ENCODE results near the gene FOXP2. TPM values are rescaled to one million over a fixed set of nuclear protein-coding genes. Genes with fewer than 3 reads are reported as not detected.

FOXP2 gene
- total RNA-seq, 1 donor from 2014 or later: 11.0 TPM

DNA sequence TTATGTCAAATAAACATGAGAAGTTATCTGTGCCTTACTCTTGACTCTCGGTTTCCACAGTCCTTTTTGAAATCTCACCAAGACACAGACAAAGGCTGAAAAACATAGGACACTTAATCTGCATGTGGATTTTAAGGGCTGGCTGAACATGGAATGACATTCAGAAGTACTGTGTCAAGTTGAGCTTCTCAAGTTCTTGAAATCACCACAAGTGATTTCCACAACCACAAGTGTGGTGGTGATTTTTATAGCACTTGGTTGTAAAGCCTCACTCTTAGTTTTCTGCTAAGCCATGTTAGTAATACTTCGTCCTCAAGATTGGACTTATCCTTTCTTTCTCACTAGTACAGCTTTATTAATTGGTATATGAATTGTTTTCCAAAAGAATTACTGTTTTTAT, 29.6 kb downstream of the FOXP2 start:
- no peak for DNase-seq (ENCODE audit: low spot score in 2 of 2)
- Histone ChIP-seq H3K36me3 (no peaks in the 10 kb centered on the region), H3K27ac (no peak overlapping the region), H3K4me3 (no peak overlapping the region), H3K27me3 (no peaks in the 10 kb centered on the region), H3K4me1 (no peaks in the 10 kb centered on the region), H3K9me3 (peaks cover 0 to 3% of the 10 kb centered on the region in 2 donors)
- intact Hi-C loops (cut with DNase I): no loop called here
- TF ChIP-seq CTCF (IDR thresholded peaks at IDR 0.05): no peak

DNA sequence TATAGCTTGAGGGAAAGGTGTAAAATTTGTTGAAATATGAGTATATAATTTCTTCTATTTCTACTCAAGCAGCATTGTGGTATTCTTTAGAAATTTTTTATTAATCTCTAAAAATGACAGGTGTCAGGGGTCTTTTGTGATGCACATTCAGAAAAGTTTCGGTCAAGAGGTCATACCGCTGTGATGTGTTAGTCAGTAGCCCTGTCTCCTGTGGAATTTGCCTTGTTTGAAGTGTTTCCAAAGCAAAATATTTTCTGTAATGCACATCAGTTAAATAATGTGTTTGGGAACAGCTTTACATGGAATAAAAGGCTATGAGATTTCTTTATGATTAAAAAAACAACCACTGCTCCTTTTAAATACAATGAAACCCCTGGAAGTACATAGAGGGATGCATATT, 35.8 kb downstream of the FOXP2 start:
- no peak for TF ChIP-seq CTCF (IDR thresholded peaks at IDR 0.05)
- DNase-seq (ENCODE audit: low spot score in 2 of 2): no peak
- no peak overlapping the region for H3K4me3 ChIP-seq
- no peaks in the 10 kb centered on the region for H3K36me3 ChIP-seq
- no peaks in the 10 kb centered on the region for H3K4me1 ChIP-seq
- intact Hi-C loops (cut with DNase I): no loop called here
- no peaks in the 10 kb centered on the region for H3K27me3 ChIP-seq
- H3K9me3 ChIP-seq: no peaks in the 10 kb centered on the region
- H3K27ac ChIP-seq: no peak overlapping the region

DNA sequence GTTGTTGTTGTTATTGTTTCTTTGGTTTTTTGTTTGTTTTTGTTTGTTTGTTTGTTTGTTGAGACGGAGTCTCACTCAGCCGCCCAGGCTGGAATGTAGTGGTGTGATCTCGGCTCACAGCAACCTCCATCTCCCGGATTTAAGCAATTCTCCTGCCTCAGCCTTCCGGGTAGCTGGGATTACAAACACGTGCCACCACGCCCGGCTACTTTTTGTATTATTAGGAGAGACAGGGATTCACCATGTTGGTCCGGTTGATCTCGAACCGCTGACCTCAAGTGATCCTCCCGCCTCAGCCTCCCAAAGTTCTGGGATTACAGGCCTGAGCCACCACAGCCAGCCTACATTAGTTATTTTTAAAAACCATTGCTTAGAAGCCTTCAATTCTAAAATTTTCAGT, 45.0 kb downstream of the FOXP2 start:
- Histone ChIP-seq H3K27me3 (no peaks in the 10 kb centered on the region), H3K4me1 (no peaks in the 10 kb centered on the region), H3K4me3 (no peak overlapping the region), H3K9me3 (no peaks in the 10 kb centered on the region), H3K36me3 (no peaks in the 10 kb centered on the region), H3K27ac (no peak overlapping the region)
- TF ChIP-seq CTCF (IDR thresholded peaks at IDR 0.05): no peak
- DNase-seq (ENCODE audit: low spot score in 2 of 2): no peak
- intact Hi-C loops (cut with DNase I): no loop called here

GRCh38 chr7:114460021-114460420, 45.4 kb downstream of the FOXP2 start:
- H3K27me3 ChIP-seq: no peaks in the 10 kb centered on the region
- H3K4me3 ChIP-seq: no peak overlapping the region
- intact Hi-C loops (cut with DNase I): no loop called here
- no peak overlapping the region for H3K27ac ChIP-seq
- no peaks in the 10 kb centered on the region for H3K36me3 ChIP-seq
- no peaks in the 10 kb centered on the region for H3K9me3 ChIP-seq
- no peaks in the 10 kb centered on the region for H3K4me1 ChIP-seq
- no peak for DNase-seq (ENCODE audit: low spot score in 2 of 2)
- TF ChIP-seq CTCF (IDR thresholded peaks at IDR 0.05): no peak

DNA sequence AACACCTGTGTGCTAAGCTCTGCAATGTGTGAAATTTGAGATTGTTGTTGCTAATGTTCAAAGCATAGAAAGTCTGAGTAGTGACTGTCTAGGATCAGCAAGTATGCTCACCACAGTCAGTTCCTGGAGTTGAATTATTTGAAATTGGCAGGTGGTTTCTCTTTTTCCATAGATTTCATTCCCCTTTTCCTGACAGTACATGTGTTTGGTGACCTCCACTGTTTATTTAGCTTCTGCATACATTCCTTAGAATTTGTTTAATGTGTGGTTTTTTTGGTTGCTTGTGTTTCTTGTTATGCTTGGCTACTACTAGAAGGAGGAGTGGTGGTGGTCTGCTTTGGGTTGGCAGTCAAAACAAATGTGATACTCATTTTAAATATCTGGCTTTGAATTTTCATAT, 52.3 kb downstream of the FOXP2 start:
- H3K4me3 ChIP-seq: no peak overlapping the region
- intact Hi-C loops (cut with DNase I): no loop called here
- no peak for TF ChIP-seq CTCF (IDR thresholded peaks at IDR 0.05)
- no peak overlapping the region for H3K27ac ChIP-seq
- H3K36me3 ChIP-seq: no peaks in the 10 kb centered on the region
- H3K9me3 ChIP-seq: no peaks in the 10 kb centered on the region
- no peaks in the 10 kb centered on the region for H3K4me1 ChIP-seq
- no peak for DNase-seq (ENCODE audit: low spot score in 2 of 2)
- H3K27me3 ChIP-seq: no peaks in the 10 kb centered on the region

- Histone ChIP-seq H3K4me3 (no peak overlapping the region), H3K4me1 (no peaks in the 10 kb centered on the region), H3K27ac (no peak overlapping the region), H3K27me3 (no peaks in the 10 kb centered on the region), H3K9me3 (no peaks in the 10 kb centered on the region), H3K36me3 (no peaks in the 10 kb centered on the region)
- no peak for TF ChIP-seq CTCF (IDR thresholded peaks at IDR 0.05)
- intact Hi-C loops (cut with DNase I): no loop called here
- DNase-seq (ENCODE audit: low spot score in 2 of 2): no peak
These were observed 54.2 kb downstream of the FOXP2 start for GRCh38 chr7:114468844-114469243.

Measured in ascending aorta (tissue), 2 donors.